T47D (cell line): ENCODE results near the gene KCNQ2.

ENCODE experiments used
- DNase-seq, 2 experiments: peaks; one replicate each; pipeline versions ENCODE4 v3.0.0 to v3.0.0-alpha.2; 2011 to 2012; ENCODE audit warnings: low read depth in 1 of 2, low spot score in 1 of 2
- JUND ChIP-seq: IDR thresholded peaks from 2 replicates; pipeline ENCODE4 v1.6.1; 2012; ENCODE audit warnings: low read depth
- in situ Hi-C: cut with HindIII; loops from 2 replicates; pipeline ENCODE4 v1.10.0; 2016; ENCODE audit warnings: low sequenced_read_pairs, low pct_unique_long_range_greater_than_20kb

Gene KCNQ2

DNA sequence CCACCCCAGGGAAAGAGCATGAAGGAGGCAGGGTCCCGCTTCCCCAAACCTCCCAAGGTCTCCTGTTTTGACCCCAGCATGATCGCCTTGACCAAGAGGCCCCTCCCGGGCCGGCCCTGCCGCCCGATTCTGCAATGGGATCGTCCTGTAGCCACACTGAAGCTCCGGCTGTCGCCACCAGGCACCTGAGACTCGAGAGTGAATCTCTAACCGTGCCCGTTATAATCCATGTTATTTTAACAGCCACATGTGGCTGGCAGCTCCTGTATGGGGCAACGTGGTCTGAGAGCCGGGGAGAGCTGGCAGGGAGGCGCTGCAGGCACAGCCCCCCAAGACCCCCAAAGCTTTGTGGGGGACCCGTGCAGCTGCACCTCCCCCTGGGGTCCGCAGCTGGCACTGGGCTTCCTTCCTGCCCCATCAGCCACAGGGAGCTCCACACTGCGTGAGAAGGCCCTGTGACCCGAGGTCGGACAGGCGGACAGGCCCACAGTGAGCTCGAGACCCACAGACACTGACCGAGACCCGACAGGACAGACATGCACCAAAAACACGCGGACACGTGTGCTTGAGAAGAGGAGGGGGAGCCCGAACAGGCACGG is 51.3 kb downstream of the KCNQ2 start:
- in situ Hi-C loops: no loop called here
- DNase-seq: no peak
- no peak for TF ChIP-seq JUND

DNA sequence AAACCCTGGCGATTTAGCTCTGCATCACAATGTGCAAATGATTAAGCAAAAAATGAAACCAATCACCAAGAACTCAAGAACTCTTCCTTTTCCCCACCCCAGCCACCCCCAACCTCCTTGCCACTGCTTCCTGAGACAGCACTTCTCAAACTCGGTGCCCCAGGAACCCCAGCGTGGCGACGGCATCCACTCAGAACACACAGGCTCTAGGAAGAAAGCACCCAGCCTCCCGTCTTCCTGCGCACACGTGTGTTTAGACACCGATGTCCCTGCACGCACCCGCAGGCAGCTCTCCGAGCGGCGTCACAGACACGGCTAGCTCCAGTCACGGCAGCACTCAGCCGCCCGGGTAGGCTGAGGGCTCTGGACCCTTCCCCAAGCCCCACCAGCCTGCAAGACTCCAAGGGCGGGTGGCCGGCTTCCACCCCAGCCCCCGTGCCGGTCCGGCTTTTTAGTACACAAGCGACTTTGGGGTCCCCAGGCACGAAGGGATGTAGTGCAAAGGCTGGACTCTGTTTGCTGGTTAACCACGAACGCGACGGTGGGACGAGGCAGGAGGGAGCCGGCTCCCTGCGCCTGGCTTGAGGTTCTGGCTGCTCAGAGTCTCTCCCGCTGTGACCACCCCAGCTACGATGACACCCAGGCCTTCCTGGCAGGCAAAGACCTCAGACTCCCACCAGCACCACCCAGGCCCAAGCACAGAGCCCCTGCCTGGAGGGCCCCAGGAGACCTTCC is 51.9 kb downstream of the KCNQ2 start:
- no peak for DNase-seq
- in situ Hi-C loops: no loop called here
- no peak for TF ChIP-seq JUND

DNA sequence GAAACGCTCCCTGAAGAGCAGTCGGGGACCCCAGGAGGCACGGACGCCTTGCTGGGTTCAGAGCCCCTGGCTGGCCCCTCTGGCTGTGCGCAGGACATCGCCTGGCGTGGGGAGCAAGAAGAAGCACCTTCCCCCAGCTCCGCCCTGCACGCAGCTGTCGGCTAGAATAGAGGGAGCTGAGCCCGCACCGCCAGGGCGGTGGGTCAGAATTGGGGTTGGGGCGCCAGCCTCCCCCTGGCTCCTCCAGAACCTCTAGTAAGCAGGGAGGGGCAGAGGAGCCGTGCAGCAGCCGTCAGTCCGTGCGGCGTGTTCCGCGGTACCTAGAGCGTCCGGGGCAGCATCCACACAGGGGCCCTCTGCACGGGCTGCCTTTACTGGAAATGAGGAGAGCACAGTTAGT is 53.2 kb downstream of the KCNQ2 start:
- in situ Hi-C loops: no loop called here
- DNase-seq: no peak
- TF ChIP-seq JUND: no peak

DNA sequence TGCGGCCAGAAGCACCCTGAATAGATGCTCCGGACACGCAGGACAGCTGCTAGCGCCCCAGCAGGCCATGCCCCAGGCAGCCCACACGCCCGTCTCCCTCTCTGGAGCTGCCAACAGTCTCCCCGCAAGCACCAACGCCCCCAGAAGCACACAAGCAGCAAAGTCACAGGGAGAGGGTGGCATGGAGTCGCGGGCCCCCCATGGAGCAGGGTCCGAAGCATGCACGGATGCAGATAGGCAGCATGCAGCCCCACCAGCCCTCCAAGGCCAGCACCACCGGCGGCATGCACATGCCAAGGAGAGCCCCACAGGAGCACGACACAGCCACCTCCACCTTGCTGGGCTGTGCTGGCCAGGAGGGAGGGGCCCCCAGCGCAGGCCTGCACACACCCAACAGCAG is 53.8 kb downstream of the KCNQ2 start:
- DNase-seq: no peak
- in situ Hi-C loops: no loop called here
- no peak for TF ChIP-seq JUND

DNA sequence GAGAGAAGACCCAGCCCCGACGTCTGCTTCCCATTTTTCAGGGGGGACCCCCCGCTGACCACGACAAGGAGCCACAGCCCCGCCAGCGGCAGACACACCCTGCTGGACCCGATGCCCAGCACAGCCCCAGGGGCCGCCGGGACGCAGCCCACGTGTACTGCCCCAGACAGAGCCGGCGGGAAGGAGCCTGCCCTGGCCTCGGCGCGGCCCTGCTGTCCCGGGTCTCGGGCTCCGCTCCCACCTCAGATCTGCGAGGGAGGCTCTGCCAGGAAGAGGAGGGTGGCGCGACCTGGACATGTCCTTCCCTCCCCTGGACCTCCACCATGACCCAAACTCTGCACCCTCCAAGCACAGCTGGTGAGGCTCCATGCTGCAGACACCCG is 54.7 kb downstream of the KCNQ2 start:
- DNase-seq: no peak
- no peak for TF ChIP-seq JUND
- in situ Hi-C loops: no loop called here

DNA sequence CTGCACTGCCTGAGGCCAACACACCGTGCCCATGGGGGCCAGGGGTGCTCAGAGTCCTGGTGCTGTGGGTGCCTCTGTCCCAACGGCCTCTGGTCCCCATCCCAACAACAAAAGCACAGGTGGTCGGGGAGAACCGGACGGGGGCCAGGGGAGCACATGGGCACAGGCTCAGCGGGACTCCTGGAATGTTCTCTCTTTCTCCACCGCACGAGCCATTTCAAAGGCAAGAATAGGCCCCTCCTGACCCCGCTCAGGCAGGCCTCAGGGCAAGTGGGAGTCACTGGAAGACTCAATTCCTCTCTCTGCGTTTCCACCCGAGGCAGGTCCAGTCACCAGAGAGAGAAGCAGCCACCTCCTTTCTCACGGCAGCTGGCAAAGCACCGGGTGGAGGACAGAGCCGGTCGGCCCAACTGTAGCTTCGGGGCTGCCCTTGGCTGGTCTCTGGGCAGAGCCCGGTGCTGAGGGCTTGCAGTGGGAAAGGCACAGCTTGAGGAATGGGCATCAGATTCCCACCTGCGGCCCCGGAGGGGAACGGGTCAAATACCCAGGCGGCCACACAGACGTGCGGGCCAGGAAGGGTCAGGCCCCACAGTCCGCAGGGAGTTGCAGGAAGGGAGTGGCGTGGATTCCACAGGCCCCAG is 55.2 kb downstream of the KCNQ2 start:
- DNase-seq: no peak
- no peak for TF ChIP-seq JUND
- in situ Hi-C loops: no loop called here

DNA sequence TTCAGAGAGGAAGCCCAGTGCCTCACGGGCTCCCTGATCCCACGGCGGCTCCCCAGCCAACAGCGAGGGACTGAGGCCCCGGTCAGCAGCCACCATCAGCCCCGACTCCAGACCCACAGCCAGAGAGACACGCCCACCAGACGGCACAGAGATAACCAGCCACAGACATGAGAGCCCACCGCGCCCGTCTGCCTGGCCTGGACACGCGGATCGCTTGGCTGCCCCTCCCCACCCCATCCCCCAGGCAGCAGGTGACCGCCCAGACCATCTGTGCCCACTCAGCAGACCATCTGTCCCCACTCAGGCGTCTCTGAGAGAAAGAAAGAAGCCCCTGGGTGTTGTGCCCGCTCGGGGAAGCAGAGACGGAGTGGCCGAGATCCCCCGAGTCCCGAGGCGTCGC is 55.8 kb downstream of the KCNQ2 start:
- DNase-seq: no peak
- in situ Hi-C loops: no loop called here

DNA sequence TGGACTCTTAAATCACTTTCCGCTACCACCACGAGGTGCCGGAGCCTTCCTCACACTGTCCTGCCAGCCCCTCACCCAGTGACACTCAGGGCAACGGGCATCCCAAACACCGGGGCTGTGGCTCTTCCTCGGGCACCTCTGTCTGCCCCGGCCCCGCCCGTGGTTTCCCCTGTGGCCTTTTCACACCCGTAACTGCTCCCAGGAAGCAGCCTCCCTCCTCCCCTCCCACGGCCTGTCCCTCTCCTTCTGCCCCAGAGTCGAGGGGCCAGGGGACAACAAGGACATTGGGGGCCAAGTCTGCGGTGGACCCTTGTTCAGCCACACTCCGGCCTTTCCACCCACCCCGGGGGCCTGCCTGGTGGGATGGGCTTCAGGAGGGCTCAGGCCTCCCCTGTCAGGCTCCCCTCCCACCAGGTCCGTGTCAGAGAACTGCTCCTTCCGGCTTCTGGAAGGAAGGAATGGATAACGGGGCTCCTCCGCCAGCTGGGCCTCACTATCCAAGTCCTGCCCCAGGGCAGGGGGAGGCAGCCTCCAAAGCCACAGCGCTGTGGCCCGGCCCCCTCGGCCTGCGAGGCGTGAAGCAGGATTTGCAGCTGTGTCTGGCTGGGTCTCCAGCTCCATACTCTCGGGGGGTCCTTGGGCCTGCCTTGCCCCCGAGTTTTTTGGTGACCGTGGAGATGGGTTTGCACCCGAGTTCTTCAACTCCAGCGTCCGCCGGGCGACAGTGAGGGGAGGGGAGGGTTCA is 56.6 kb downstream of the KCNQ2 start:
- TF ChIP-seq JUND: no peak
- in situ Hi-C loops: no loop called here
- DNase-seq: no peak

More for the DNA sequence above, 55.8 kb downstream of the KCNQ2 start:
- TF ChIP-seq JUND: no peak

DNA sequence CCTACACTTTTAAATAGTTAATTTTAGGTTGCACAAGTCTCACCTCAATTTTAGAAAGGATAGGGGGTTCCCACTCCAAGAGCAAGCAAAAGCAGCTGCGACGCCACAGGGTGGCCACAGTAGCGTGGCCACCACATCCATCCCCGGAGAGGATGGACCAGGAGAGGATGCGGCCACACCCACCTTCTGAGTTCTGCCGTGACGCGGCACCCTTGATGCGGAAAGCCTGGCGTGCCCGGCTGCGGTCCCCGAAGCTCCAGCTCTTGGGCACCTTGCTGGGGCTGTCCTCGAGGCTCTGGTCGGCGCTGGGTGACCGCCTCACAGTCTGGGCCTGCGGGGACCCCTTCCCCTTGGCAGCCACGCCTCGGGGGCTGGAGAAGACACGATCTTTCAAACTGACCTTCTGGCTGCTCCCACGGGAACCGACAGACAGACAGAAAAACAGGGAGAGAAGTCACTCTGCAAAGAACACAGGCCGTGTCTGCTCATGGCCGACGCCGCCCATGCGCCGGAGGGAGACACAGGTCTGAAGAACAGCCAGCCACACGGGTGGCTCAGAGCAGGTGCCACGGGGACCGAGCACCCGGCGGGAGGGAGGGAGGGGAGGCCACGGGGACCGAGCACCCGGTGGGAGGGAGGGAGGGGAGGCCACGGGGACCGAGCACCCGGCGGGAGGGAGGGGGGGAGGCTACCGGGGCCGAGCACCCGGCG is 57.6 kb downstream of the KCNQ2 start:
- in situ Hi-C loops: no loop called here
- TF ChIP-seq JUND: no peak
- no peak for DNase-seq

DNA sequence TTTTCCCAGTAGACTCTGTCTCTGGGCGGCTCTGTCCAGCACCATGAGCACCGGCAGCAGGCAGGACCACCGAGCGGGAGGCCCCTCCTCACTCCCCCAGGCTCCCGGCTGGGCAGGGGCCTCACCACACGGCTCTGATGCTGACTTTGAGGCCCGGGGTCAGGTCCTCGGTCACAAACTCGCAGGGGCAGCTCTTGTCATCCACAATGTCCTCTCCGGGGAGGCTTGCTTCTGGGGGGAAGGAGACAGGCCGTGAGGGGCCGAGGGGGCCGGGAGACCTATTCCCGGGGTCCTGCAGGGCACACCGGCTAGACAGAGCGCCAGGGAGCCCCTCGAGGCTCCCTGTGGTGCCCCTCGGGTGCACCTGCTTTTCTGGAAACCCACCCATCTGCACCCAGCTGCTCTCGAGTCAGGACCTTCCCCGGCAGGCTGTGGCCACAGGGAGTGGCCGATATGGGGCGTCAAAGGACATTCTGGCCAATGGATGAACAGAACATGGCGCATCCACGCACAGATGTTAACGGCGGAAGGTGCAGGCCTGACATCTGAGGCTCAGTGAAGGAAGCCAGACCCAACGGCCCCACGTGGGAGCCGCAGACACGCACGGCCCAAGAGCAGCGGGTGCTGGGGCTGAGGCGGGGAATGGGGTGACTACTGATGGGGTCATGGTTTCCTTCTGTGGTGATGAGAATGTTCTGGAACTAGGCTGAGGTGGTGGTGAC is 58.3 kb downstream of the KCNQ2 start:
- DNase-seq: no peak
- in situ Hi-C loops: no loop called here
- no peak for TF ChIP-seq JUND

DNA sequence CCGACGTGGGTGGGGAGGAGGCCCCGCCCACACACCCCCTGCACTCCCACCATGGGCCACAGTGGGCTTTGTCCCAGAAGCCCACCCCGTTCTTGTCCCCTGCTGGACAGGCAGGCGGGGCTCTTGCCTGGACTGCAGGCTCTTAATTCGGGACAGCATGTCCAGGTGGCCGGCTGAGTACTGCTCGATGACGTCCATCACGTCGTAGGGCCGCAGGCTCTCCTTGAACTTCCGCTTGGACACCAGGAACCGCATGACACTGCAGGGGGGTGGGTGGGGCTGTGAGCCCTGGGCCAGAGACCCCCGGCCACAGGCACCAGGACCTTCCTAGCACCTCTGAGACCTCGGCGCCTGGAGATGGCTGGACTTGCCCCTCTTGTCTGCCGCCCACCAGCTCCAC is 59.1 kb downstream of the KCNQ2 start:
- in situ Hi-C loops: no loop called here
- TF ChIP-seq JUND: no peak
- DNase-seq: no peak

DNA sequence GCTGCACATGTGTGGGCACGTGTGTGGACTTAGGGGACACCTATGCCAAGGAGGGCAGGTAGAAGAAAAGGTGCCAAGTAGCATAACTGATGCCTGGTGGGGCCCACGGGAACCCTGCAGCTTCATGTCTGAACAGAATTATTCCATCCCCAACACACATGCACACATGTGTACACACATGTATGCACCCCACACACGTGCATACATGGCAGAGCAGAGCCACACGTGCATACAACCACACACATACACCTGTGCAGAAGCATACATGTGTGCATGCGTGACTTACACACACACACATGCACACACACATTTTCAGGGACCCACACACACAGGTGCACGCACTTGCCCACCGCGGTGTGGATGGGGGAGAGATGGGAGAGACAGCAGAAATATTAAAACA is 59.6 kb downstream of the KCNQ2 start:
- DNase-seq: no peak
- in situ Hi-C loops: no loop called here
- no peak for TF ChIP-seq JUND
